ENCODE results near the gene ARHGEF16.

ARHGEF16 gene

DNA sequence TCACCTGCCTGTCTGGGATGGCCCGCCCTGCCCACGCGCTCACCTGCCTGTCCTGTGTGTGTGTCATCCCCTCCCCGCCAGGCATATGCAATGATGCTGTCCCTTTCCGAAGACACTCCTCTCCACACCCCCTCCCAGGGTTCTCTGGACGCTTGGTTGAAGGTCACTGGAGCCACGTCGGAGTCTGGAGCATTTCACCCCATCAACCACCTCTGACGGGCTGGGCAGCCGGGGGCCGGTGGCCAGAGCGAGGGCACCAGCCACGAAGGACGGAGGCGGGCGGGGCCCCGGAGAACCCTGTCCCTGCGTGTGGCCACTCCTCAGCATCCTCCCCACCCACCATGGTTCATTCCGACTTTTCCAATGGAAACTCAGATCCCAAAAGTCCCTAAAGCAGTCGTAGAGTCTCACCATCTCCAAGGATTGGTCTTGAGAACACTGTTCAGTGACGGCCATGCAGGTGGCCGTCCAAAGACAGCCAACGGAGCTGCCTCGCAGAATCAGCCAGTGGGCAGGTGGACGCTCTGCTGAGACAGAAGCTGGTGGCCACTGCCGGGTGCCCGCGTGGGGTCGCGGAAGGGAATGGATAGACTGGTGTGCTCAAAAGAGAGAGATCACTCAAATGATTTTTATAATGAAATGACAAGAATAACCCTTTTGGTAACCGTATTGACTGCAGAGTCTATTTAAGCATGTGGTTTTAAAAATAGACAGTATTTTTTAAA is 20.7 kb upstream of the ARHGEF16 start:
- ChIA-PET POLR2A (no interaction called here), CTCF (interaction anchor here (1.0 kb wide), 1 partner anchor 17 kb away, joined by 3 read pairs; no protein-coding TSS in a partner anchor)
- TF ChIP-seq ZNF202 (tag by site-specific recombination; IDR thresholded peaks at IDR 0.05; ENCODE audit: borderline replicate concordance): no peak
- no peak for TF ChIP-seq ZNF501 (tag by site-specific recombination; IDR thresholded peaks at IDR 0.05)
- TF ChIP-seq, protein P1, sequence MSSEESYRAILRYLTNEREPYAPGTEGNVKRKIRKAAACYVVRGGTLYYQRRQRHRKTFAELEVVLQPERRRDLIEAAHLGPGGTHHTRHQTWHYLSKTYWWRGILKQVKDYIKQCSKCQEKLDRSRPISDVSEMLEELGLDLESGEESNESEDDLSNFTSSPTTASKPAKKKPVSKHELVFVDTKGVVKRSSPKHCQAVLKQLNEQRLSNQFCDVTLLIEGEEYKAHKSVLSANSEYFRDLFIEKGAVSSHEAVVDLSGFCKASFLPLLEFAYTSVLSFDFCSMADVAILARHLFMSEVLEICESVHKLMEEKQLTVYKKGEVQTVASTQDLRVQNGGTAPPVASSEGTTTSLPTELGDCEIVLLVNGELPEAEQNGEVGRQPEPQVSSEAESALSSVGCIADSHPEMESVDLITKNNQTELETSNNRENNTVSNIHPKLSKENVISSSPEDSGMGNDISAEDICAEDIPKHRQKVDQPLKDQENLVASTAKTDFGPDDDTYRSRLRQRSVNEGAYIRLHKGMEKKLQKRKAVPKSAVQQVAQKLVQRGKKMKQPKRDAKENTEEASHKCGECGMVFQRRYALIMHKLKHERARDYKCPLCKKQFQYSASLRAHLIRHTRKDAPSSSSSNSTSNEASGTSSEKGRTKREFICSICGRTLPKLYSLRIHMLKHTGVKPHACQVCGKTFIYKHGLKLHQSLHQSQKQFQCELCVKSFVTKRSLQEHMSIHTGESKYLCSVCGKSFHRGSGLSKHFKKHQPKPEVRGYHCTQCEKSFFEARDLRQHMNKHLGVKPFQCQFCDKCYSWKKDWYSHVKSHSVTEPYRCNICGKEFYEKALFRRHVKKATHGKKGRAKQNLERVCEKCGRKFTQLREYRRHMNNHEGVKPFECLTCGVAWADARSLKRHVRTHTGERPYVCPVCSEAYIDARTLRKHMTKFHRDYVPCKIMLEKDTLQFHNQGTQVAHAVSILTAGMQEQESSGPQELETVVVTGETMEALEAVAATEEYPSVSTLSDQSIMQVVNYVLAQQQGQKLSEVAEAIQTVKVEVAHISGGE (tag by site-specific recombination; conservative IDR thresholded peaks at IDR 0.05; ENCODE audit: low read depth): no peak
- no peak for TF ChIP-seq ZFP41 (tag by site-specific recombination; IDR thresholded peaks at IDR 0.05; ENCODE audit: borderline replicate concordance)
- no peak for TF ChIP-seq ZNF266 (tag by site-specific recombination; IDR thresholded peaks at IDR 0.05; ENCODE audit: low read depth)
- TF ChIP-seq ZNF140 (tag by site-specific recombination; IDR thresholded peaks at IDR 0.05): no peak
- TF ChIP-seq KLF9 (tag by site-specific recombination; IDR thresholded peaks at IDR 0.05; ENCODE audit: low read depth): no peak
- TF ChIP-seq, protein P2, sequence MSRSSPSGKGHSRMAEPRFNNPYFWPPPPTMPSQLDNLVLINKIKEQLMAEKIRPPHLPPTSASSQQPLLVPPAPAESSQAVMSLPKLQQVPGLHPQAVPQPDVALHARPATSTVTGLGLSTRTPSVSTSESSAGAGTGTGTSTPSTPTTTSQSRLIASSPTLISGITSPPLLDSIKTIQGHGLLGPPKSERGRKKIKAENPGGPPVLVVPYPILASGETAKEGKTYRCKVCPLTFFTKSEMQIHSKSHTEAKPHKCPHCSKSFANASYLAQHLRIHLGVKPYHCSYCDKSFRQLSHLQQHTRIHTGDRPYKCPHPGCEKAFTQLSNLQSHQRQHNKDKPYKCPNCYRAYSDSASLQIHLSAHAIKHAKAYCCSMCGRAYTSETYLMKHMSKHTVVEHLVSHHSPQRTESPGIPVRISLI (tag by site-specific recombination; IDR thresholded peaks at IDR 0.05): no peak

DNA sequence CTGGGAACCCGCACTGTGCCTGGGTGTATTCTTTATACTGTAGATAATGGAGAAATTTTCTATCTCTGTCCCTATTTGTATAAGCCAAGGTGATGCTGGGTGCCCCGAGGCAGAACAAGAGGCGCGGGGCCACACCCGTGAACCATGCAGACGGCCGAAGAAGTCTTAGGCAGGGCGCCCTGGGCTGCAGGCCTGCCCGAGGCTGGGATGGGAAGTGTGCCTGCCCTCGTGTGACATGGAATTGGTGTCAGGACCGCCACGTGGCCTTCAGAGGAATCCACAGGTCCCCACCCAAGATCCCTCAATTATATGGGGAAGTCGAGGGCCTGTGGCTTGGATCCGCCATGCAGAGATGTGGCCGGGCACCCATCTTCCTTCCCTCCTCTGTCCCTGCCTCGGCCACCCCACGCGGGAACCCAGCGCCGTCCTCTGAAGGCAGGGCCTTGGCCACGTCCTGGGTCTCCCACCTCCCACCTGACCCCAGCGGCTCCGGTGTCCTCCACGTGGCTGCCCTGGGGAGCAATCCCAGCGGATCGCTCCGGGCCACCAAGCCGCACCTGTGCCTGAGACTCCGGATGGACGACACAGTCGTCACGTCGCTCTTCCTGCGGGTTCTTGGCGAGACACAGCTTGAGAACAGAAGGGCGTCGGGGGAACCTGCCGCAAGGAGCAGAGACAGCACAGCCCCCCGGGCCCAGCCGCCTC is 19.9 kb upstream of the ARHGEF16 start:
- no peak overlapping the region for H3K27ac ChIP-seq (ENCODE audit: extremely low read depth, low read depth, low read length)
- H3K36me3 ChIP-seq (ENCODE audit: control insufficient read depth in 2 of 2, insufficient read depth in 1 of 2, low read length in 2 of 2): peaks cover 0 to 15% of the 10 kb centered on the region in 2 experiments; a peak in 1 of 3 replicates
- no peak overlapping the region for H3K4me3 ChIP-seq (ENCODE audit: low read depth, low read length)
- POLR2A ChIA-PET: no interaction called here
- no peaks in the 10 kb centered on the region for H3K9me3 ChIP-seq (ENCODE audit: control insufficient read depth, insufficient read depth, low read depth, low read length)
- no peak for TF ChIP-seq GLI2 (tag by site-specific recombination; IDR thresholded peaks at IDR 0.05; ENCODE audit: borderline replicate concordance, low read depth)
- CTCF ChIA-PET: interaction anchor here (1.0 kb wide), 1 partner anchor 18 kb away, joined by 3 read pairs; no protein-coding TSS in a partner anchor
- H3K4me1 ChIP-seq (ENCODE audit: control insufficient read depth, insufficient read depth, low read length): no peaks in the 10 kb centered on the region

More for the DNA sequence above, 20.7 kb upstream of the ARHGEF16 start:
- Histone ChIP-seq H3K9me3 (ENCODE audit: control insufficient read depth, insufficient read depth, low read depth, low read length) (no peaks in the 10 kb centered on the region), H3K4me1 (ENCODE audit: control insufficient read depth, insufficient read depth, low read length) (no peaks in the 10 kb centered on the region), H3K36me3 (ENCODE audit: control insufficient read depth in 2 of 2, insufficient read depth in 1 of 2, low read length in 2 of 2) (peaks cover 0 to 20% of the 10 kb centered on the region in 2 experiments; a peak in 1 of 3 replicates), H3K4me3 (ENCODE audit: low read depth, low read length) (no peak overlapping the region), H3K27ac (ENCODE audit: extremely low read depth, low read depth, low read length) (no peak overlapping the region)

DNA sequence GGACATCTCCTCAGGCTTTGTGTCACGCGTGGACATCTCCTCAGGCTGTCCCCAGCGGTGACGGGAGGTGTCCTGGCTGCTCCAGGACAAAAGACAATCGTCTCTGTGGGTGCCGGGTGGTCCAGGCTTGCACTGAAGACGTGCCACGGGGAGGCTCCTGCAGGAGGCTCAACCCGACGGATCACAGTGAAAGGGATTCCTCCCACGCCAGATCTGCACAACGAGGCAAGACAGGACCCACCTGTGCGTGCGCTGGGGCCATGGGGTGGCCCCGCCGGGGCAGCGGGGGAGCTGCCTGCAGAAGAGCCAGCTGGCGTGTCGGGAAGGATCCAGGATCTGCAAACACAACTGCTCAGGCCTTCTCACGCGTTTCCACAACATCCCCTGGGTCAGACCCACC is 18.8 kb upstream of the ARHGEF16 start:
- ChIA-PET POLR2A (no interaction called here), CTCF (no interaction called here)
- Histone ChIP-seq H3K4me1 (ENCODE audit: control insufficient read depth, insufficient read depth, low read length) (no peaks in the 10 kb centered on the region), H3K9me3 (ENCODE audit: control insufficient read depth, insufficient read depth, low read depth, low read length) (no peaks in the 10 kb centered on the region), H3K36me3 (ENCODE audit: control insufficient read depth in 2 of 2, insufficient read depth in 1 of 2, low read length in 2 of 2) (peaks cover 0 to 13% of the 10 kb centered on the region in 2 experiments; a peak in 1 of 3 replicates), H3K27ac (ENCODE audit: extremely low read depth, low read depth, low read length) (no peak overlapping the region), H3K4me3 (ENCODE audit: low read depth, low read length) (no peak overlapping the region)
- TF ChIP-seq ZNF501 (tag by site-specific recombination; IDR thresholded peaks at IDR 0.05): no peak
- no peak for TF ChIP-seq ZNF211 (tag by site-specific recombination; IDR thresholded peaks at IDR 0.05; ENCODE audit: low read depth)
- no peak for TF ChIP-seq ZFHX2 (tag by site-specific recombination; conservative IDR thresholded peaks at IDR 0.05)
- no peak for TF ChIP-seq ZNF626 (tag by site-specific recombination; IDR thresholded peaks at IDR 0.05)
- no peak for TF ChIP-seq TRIM28 (IDR thresholded peaks at IDR 0.05; ENCODE audit: borderline replicate concordance, low read length)
- TF ChIP-seq HOXC10 (CRISPR knock-in tag; IDR thresholded peaks at IDR 0.05): no peak
- no peak for TF ChIP-seq ZNF529 (tag by site-specific recombination; IDR thresholded peaks at IDR 0.05; ENCODE audit: insufficient replicate concordance)
- TF ChIP-seq, protein P3, sequence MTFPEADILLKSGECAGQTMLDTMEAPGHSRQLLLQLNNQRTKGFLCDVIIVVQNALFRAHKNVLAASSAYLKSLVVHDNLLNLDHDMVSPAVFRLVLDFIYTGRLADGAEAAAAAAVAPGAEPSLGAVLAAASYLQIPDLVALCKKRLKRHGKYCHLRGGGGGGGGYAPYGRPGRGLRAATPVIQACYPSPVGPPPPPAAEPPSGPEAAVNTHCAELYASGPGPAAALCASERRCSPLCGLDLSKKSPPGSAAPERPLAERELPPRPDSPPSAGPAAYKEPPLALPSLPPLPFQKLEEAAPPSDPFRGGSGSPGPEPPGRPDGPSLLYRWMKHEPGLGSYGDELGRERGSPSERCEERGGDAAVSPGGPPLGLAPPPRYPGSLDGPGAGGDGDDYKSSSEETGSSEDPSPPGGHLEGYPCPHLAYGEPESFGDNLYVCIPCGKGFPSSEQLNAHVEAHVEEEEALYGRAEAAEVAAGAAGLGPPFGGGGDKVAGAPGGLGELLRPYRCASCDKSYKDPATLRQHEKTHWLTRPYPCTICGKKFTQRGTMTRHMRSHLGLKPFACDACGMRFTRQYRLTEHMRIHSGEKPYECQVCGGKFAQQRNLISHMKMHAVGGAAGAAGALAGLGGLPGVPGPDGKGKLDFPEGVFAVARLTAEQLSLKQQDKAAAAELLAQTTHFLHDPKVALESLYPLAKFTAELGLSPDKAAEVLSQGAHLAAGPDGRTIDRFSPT (tag by site-specific recombination; IDR thresholded peaks at IDR 0.05): no peak
